Natural killer cell treated with Interleukin-12 subunit alpha and Interleukin-12 subunit beta and Interleukin-15 and Interleukin-18, amount 100 ng/mL, for 72 hours (primary cell): ENCODE data around the gene CKAP2L. TPM values are rescaled to one million over a fixed set of nuclear protein-coding genes. Genes with fewer than 3 reads are reported as not detected.

ENCODE experiments used
- ATAC-seq, 2 donors: fragments of 150-1000 bp; cut with Tn5 transposase in 1 of 2; sonication (Bioruptor Pico), chemical (Tn5 transposase) in 1 of 2; 2 replicates each; pipeline ENCODE4 v1.10.0; 2021
- DNase-seq: peaks from one replicate; pipeline ENCODE4 v3.0.0; 2022; ENCODE audit warnings: low spot score
- H3K27ac Mint-ChIP-seq, 2 donors: 1 replicate in 1 of 2; 2 replicates in 1 of 2; pipeline ENCODE4 v1.8.0; 2022; ENCODE audit warnings: mixed read lengths in 2 of 2, mild to moderate bottlenecking in 1 of 2, moderate library complexity in 1 of 2
- H3K27me3 Mint-ChIP-seq, 2 donors: 1 replicate in 1 of 2; 2 replicates in 1 of 2; pipeline ENCODE4 v1.8.0; 2022; ENCODE audit warnings: mixed read lengths in 2 of 2
- H3K36me3 Mint-ChIP-seq: one replicate; pipeline ENCODE4 v1.8.0; 2022; ENCODE audit warnings: mixed read lengths
- H3K4me1 Mint-ChIP-seq, 2 donors: 1 replicate in 1 of 2; 2 replicates in 1 of 2; pipeline ENCODE4 v1.8.0; 2022; ENCODE audit warnings: low read depth in 2 of 2, mixed read lengths in 2 of 2, mild to moderate bottlenecking in 1 of 2
- H3K4me3 Mint-ChIP-seq: one replicate; pipeline ENCODE4 v1.8.0; 2022; ENCODE audit warnings: mixed read lengths
- H3K9me3 Mint-ChIP-seq: 2 replicates; pipeline ENCODE4 v1.8.0; 2022; ENCODE audit warnings: mixed read lengths
- total RNA-seq, 2 donors: library from RNA; stranded (reverse); gene quantifications; one replicate each; pipeline ENCODE4 v1.2.3, GENCODE V29; 2022

The CKAP2L gene
- total RNA-seq, 2 donors from 2014 or later: 26.8 to 45.7 TPM

DNA sequence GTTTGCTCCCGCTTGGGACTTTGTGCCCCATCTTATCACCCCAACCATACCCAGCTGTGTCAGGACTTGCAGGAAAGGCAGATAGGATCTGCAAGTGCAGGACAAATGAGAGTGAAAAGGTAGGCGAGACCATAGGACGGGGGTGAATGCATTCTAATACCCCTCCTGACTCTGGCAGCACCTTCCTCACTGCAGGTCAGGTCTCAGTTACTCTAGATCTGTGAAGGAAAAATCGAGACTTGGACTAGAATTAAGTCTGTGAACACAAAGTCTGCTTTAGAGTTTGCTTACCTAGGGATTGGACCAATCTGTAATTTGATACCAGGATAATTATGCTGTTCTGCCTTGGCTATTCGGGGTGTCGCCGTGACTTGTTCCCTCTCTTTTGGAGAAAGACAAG, 23.9 kb downstream of the CKAP2L start:
- no peak for DNase-seq
- peaks cover 18% of the 10 kb centered on the region for H3K36me3 Mint-ChIP-seq
- no peaks in the 10 kb centered on the region for H3K27me3 Mint-ChIP-seq
- no peaks in the 10 kb centered on the region for H3K9me3 Mint-ChIP-seq
- no peaks in the 10 kb centered on the region for H3K4me1 Mint-ChIP-seq
- ATAC-seq: no peak
- H3K27ac Mint-ChIP-seq: no peak overlapping the region
- no peak overlapping the region for H3K4me3 Mint-ChIP-seq

DNA sequence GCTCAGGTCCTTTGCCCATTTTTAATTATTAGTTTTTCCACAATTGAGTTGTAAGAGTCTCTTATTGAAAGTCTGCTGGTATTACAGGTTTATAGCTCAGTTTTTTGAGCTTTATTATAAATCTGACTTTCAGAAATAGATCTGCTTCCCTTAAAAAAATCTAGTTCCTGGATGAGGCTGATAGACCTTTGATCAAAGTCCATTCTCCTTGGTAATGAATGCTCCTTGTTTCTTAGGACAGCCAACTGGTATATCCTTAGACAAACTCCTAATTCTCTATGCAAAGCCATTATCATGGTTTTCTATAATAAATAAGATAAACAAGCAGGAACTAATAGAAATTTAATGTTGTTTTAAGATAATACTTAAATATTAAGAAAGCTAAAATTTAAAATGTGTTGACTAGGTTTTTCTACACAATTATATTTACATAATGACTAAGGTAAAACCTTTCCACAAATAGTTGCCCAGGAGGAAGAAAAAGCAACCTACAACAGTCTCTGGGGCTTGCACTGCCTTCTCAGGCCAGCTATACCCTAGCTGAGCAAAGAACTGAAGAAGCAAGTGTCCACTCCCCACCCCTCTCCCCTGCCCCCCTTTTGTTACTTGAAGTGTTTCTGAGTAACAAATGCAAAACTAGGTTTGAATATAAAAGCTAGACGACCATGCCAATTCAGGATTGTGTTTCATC, 26.7 kb downstream of the CKAP2L start:
- no peaks in the 10 kb centered on the region for H3K27me3 Mint-ChIP-seq
- H3K4me1 Mint-ChIP-seq: no peaks in the 10 kb centered on the region
- peaks cover 12% of the 10 kb centered on the region for H3K36me3 Mint-ChIP-seq
- H3K27ac Mint-ChIP-seq: no peak overlapping the region
- H3K4me3 Mint-ChIP-seq: no peak overlapping the region
- H3K9me3 Mint-ChIP-seq: no peaks in the 10 kb centered on the region
- ATAC-seq (no peak), DNase-seq (no peak)

DNA sequence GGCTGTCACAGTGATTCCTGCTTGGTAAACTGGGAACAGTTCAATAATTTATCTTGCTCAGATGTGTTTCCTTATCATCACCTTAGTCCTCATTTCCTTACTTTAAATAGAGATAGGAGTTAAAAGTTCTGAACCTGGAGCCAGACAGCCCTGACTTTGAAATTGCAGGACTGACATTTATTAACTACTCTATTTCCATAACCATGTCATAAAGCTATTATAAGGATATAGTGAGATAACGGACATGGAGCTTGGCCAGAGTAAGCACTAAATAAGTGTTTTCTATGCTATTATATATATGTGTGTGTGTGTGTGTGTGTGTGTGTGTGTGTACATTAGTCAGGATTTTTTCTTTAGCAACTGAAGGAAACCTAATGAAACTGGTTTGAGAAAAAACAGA, 30.5 kb downstream of the CKAP2L start:
- no peak for ATAC-seq
- no peaks in the 10 kb centered on the region for H3K36me3 Mint-ChIP-seq
- no peak overlapping the region for H3K27ac Mint-ChIP-seq
- H3K9me3 Mint-ChIP-seq: no peaks in the 10 kb centered on the region
- no peak for DNase-seq
- H3K27me3 Mint-ChIP-seq: no peaks in the 10 kb centered on the region
- no peak overlapping the region for H3K4me3 Mint-ChIP-seq
- H3K4me1 Mint-ChIP-seq: no peaks in the 10 kb centered on the region

DNA sequence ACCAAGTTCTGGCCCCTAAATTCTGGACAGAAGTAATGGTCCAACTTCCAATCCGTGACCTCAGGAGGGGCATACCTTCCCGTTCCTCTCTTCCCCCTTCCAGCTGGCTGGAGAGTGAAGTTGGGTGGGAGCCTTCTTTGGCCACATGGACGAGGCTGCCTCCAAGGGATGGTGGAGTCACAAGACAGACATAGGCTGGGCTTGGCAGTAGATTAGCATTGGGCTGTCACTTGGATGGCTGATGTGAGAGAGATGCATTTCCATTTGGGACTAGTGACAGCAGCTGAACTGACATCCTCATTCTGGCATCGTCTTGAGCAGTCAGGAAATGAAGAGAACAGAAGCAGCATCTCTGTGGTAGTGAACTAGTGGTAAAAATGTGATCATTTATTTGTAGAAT, 31.0 kb downstream of the CKAP2L start:
- H3K9me3 Mint-ChIP-seq: no peaks in the 10 kb centered on the region
- DNase-seq: no peak
- ATAC-seq: peak in 1 of 2 donors; percentile 44
- H3K27me3 Mint-ChIP-seq: no peaks in the 10 kb centered on the region
- no peaks in the 10 kb centered on the region for H3K4me1 Mint-ChIP-seq
- H3K27ac Mint-ChIP-seq: no peak overlapping the region
- no peaks in the 10 kb centered on the region for H3K36me3 Mint-ChIP-seq
- no peak overlapping the region for H3K4me3 Mint-ChIP-seq

DNA sequence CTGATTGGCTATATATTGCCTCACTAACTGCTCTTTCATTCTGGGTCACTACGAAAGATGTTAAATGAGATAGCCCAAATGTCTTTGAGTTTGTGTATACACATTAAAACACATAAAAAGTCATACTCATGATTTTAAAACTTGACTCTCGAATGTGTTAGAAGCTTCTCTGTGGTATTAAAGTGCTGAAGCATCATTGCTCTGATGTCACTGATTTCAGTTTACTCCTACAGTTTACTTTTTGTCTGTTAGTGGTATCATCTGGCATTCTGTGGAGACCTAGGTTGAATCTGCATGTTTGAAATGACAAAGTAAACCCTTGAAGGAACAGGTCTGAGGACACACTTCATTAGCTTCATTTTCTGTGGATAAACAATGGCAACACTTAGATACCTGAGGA, 32.9 kb downstream of the CKAP2L start:
- Mint-ChIP-seq H3K9me3 (no peaks in the 10 kb centered on the region), H3K4me1 (peaks cover 0 to 7% of the 10 kb centered on the region in 2 donors), H3K36me3 (no peaks in the 10 kb centered on the region), H3K4me3 (no peak overlapping the region), H3K27ac (no peak overlapping the region), H3K27me3 (no peaks in the 10 kb centered on the region)
- no peak for DNase-seq
- ATAC-seq: no peak

DNA sequence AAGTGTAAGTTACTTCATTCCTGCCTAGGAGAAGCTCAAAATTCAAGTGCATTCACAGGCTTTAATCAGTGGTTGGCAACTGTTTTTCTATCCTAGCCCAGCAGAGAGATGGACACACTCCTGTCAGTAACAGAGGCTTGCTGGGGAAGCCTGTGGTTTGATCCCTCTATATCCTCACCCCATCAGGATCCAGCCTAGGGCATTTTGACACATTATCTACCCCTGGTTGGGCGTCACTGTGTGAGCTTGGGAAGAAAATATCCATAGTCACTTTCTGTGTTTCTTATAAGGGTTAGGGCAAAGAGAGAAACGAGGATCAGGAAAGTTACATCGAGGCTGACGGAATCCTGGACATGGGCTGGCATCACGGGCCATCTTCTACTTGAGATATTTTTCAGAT, 33.6 kb downstream of the CKAP2L start:
- Mint-ChIP-seq H3K9me3 (no peaks in the 10 kb centered on the region), H3K27ac (peak overlapping the region in 1 of 2 donors; percentile 12), H3K4me1 (peaks cover 0 to 8% of the 10 kb centered on the region in 2 donors), H3K4me3 (no peak overlapping the region), H3K36me3 (no peaks in the 10 kb centered on the region), H3K27me3 (no peaks in the 10 kb centered on the region)
- ATAC-seq (no peak), DNase-seq (no peak)

DNA sequence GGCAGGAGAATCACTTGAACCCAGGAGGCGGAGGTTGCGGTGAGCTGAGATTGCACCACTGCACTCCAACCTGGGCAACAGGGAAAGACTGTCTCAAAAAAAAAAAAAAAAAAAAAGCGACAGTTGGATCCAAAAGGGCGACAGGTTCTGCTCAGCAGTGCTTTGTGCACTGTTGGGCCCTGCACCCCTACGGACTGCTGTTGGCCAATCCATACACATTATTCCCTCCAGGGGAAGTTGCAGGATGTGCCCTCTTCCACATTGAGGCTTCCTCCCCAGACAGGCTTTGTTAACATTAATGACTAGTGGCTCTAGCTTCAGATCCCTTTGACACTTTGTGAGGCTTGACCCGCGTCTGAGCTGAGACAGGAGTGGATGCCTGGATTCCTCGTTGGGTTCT, 34.2 kb downstream of the CKAP2L start:
- H3K27ac Mint-ChIP-seq: no peak overlapping the region
- H3K9me3 Mint-ChIP-seq: no peaks in the 10 kb centered on the region
- H3K4me3 Mint-ChIP-seq: no peak overlapping the region
- H3K4me1 Mint-ChIP-seq: peaks cover 0 to 8% of the 10 kb centered on the region in 2 donors
- no peak for DNase-seq
- no peak for ATAC-seq
- no peaks in the 10 kb centered on the region for H3K27me3 Mint-ChIP-seq
- no peaks in the 10 kb centered on the region for H3K36me3 Mint-ChIP-seq

DNA sequence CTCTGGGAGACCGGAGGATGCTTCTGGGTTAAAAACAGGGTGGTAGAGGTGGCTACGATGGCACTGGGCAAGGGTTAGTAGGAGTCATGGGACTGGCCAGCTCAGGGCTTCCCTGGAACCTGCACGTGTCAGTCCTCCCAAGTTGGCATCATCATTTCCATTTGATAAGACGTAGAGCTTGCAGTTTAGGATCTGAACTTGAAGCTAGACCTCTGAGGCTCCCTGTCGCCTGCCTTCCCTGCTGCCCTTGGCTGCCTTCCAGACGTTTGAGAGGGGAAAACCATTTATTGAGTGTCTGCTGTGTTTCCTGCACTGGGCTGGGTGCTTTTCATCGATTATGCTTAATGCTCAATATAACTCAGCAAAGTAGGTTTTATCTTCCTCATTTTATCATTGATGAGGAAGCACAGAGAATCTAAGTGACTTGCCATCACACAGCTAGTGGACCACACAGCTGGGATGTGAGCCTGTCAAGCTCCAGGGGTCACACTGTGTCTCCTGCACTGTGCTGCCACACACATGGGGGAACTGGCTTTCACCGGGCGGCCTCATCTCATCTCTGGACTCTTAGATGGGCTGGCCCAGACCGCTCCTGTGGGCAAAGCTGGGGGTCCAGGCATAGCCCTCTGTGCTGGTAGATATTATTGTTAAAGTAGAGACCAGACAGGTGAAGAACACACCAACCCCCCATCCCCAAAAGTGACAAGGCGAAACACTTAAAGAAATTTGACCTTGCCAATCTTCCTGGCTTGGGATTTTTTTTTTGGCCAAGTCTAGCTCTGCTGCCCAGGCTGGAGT, 35.8 kb downstream of the CKAP2L start:
- H3K9me3 Mint-ChIP-seq: no peaks in the 10 kb centered on the region

DNA sequence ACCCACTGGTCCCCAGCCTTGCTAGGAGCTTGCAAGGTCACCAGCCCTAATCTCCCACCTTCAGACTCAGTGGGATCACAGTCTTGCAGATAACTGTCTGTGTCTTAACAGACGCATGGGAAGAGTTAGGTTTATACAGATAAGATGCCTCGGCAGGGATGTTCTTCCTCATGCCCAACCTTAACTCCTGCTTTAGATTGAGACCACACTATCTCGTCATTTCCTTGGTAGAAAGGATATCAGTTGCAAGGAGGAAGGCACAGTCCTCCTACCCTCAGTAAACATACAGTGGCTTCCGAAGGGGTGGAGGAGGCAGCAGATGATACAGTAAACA, 36.4 kb downstream of the CKAP2L start:
- no peak overlapping the region for H3K27ac Mint-ChIP-seq
- DNase-seq (no peak), ATAC-seq (no peak)
- no peaks in the 10 kb centered on the region for H3K9me3 Mint-ChIP-seq
- no peaks in the 10 kb centered on the region for H3K27me3 Mint-ChIP-seq
- H3K4me1 Mint-ChIP-seq: peaks cover 0 to 8% of the 10 kb centered on the region in 2 donors
- no peak overlapping the region for H3K4me3 Mint-ChIP-seq
- no peaks in the 10 kb centered on the region for H3K36me3 Mint-ChIP-seq

More for the DNA sequence above, 35.8 kb downstream of the CKAP2L start:
- H3K4me1 Mint-ChIP-seq: peaks cover 0 to 8% of the 10 kb centered on the region in 2 donors
- H3K27me3 Mint-ChIP-seq: no peaks in the 10 kb centered on the region
- H3K36me3 Mint-ChIP-seq: no peaks in the 10 kb centered on the region
- DNase-seq (no peak), ATAC-seq (no peak)
- H3K4me3 Mint-ChIP-seq: no peak overlapping the region
- no peak overlapping the region for H3K27ac Mint-ChIP-seq

DNA sequence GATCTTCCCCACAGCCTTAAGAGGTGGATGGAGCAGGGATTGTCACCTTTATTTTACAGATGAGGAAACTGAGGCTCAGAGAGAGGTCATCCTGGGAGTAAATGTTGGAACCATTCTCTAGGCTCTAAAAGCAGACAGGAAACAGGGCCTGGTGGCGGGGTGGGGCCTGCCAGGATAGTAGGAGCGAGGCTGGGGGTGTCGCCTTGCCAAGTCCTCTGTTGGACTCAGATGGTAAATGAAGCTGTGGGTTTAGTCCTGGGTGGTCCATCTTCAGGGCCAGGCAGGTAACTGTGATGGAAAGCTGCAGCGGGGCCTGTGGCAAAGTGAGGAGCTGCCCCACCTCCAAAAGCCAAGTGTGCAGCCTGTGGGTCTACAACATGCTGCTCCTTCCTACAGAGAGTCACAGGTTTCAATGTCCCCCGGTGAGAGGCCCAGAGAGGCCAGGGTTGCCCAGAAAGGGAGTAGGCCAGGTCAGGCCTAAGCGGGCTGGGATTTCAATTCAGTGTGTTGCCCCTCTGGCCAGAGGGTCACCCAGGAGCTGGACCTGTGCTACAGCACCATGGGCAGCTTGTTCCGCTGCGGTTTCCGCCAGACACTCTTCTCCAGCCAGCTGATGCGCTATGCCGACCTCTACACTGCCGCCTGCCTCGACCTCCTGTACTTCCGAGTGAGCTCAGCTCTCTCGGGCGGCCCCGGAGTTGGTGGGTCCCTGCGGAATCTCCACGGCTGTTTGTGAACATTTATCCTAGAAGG, 37.0 kb downstream of the CKAP2L start:
- Mint-ChIP-seq H3K9me3 (no peaks in the 10 kb centered on the region), H3K36me3 (no peaks in the 10 kb centered on the region), H3K27me3 (no peaks in the 10 kb centered on the region), H3K27ac (no peak overlapping the region), H3K4me1 (peaks cover 0 to 8% of the 10 kb centered on the region in 2 donors), H3K4me3 (no peak overlapping the region)
- ATAC-seq (no peak), DNase-seq (no peak)

DNA sequence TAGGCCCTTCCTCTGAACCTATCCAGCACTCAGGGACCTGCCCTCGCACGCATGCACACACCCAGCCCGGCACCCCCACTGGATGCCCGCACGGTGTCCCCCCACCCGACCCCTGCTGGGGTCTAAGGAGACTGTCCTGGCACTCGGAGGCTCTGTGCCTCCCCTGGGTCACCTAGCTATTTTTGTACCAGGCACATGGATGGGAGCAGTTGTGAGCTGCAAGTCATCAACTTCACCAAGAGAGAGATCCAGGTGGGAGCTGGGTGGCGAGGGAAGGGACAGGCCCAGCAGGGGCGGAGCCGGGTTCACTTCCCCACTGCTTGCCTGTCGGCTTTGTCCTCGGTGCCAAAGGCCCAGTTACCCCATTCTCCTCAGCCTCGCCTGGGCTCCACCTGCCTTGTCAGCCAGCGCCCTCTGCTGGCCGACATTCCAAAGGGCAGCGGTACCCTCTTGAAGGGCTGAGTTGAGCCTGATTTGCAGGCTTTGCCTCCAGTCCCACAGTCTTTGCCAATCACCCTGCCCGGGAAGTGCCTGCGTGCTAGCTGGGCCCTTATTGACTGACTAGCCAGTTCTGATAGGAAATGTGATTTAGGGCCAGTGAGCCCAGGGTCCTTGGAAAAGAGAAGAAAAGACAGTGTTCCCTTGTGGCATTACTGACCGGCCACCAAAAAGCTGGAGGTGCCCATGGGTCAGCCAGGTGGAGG, 37.8 kb downstream of the CKAP2L start:
- Mint-ChIP-seq H3K36me3 (no peaks in the 10 kb centered on the region), H3K27me3 (no peaks in the 10 kb centered on the region), H3K4me3 (no peak overlapping the region), H3K4me1 (peaks cover 0 to 8% of the 10 kb centered on the region in 2 donors), H3K9me3 (no peaks in the 10 kb centered on the region), H3K27ac (no peak overlapping the region)
- peak; percentile 89 for DNase-seq
- ATAC-seq: peak; percentile 92 to 93

DNA sequence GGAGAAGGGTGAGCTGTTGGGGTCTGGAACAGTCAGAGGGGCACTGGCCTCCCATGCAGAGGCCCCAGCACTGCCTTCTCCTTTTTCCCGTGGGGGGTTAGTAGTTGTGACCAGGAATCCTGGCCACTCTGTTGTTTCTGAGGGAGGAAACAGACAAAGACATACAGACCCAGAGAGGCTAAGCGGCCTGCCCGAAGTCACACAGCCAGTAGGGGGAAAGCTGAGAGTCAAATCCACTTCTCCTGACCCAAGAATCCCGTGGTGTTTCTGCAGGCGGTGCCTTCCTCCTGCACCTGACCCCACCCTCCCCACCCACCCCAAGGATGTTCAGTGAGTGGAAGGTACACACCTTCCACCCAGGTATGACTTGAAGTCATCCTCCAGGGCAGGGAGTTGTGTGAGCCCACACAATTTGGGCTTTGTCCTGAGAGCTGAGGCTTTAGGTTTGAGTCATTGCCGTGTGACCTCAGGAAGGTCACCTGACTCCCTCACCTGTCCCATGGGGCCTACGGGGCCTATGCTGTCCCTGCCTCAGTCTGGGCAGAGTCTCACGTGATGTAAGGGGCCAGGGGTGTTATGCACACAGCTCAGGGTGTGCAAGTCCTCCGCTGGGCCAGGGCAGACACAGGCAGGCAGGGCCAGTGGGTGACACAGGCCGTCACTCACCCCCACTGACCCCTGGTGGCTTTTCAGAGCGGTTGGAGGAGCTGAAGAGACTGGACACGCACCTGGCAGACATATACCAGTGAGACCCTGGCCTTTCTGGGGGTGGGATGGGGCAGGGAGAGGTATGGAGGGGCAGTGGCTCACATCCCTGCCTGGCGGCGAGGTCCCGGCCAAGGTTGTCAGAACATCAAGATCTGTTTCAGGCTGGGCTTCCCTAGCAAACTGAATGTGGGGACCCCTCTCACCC, 38.6 kb downstream of the CKAP2L start:
- Mint-ChIP-seq H3K9me3 (no peaks in the 10 kb centered on the region), H3K27ac (peak overlapping the region in 1 of 2 donors; percentile 62), H3K4me1 (peaks cover 0 to 8% of the 10 kb centered on the region in 2 donors), H3K4me3 (no peak overlapping the region), H3K27me3 (no peaks in the 10 kb centered on the region), H3K36me3 (no peaks in the 10 kb centered on the region)
- DNase-seq (no peak), ATAC-seq (no peak)
